Mesendoderm (in vitro differentiated cells): ENCODE data around the gene PSEN2. TPM values are rescaled to one million over a fixed set of nuclear protein-coding genes. Genes with fewer than 3 reads are reported as not detected.
A peak's percentile ranks its signal among the peaks of the same experiment; 100 is the strongest.

Source experiments
- DNase-seq: peaks from one replicate; pipeline ENCODE4 v3.0.0; 2013
- H2AK5ac ChIP-seq: 2 replicates; pipeline ENCODE4 v1.6.1; 2013; ENCODE audit warnings: low read length, inconsistent platforms
- H2BK120ac ChIP-seq: 2 replicates; pipeline ENCODE4 v1.6.1; 2013; ENCODE audit warnings: low read depth, mild to moderate bottlenecking, low read length, moderate library complexity, mixed read lengths
- H2BK15ac ChIP-seq: replicated peaks from 2 replicates; pipeline ENCODE4 v1.6.1; 2013; ENCODE audit warnings: low read depth, mild to moderate bottlenecking, moderate library complexity
- H2BK5ac ChIP-seq: 2 replicates; pipeline ENCODE4 v1.6.1; 2013; ENCODE audit warnings: low read length, inconsistent platforms
- H3K18ac ChIP-seq: 2 replicates; pipeline ENCODE4 v1.6.1; 2013; ENCODE audit warnings: mild to moderate bottlenecking, low read length, mixed read lengths
- H3K23ac ChIP-seq: one replicate; pipeline ENCODE4 v1.6.1; 2013; ENCODE audit warnings: low read length
- H3K27ac ChIP-seq: 2 replicates; pipeline ENCODE4 v1.5.1; 2013; ENCODE audit warnings: low read depth, mild to moderate bottlenecking, inconsistent platforms, low read length, moderate library complexity
- H3K27me3 ChIP-seq: 2 replicates; pipeline ENCODE4 v1.6.1; 2013; ENCODE audit warnings: low read length, control low read depth, mild to moderate bottlenecking, inconsistent platforms; ENCODE audit not compliant: insufficient read depth, poor library complexity
- H3K36me3 ChIP-seq: 2 replicates; pipeline ENCODE4 v1.6.1; 2013; ENCODE audit warnings: low read length, inconsistent platforms; ENCODE audit not compliant: control insufficient read depth, insufficient read depth
- H3K4ac ChIP-seq: one replicate; pipeline ENCODE4 v1.6.1; 2013; ENCODE audit warnings: low read depth, mild to moderate bottlenecking, low read length, moderate library complexity
- H3K4me1 ChIP-seq: 2 replicates; pipeline ENCODE4 v1.6.1; 2013; ENCODE audit warnings: low read depth, low read length, inconsistent platforms; ENCODE audit not compliant: control insufficient read depth
- H3K4me2 ChIP-seq: 2 replicates; pipeline ENCODE4 v1.6.1; 2013; ENCODE audit warnings: low read length
- H3K4me3 ChIP-seq: 2 replicates; pipeline ENCODE4 v1.5.1; 2013; ENCODE audit warnings: mild to moderate bottlenecking, low read length
- H3K56ac ChIP-seq: one replicate; pipeline ENCODE4 v1.6.1; 2013; ENCODE audit warnings: low read length
- H3K79me1 ChIP-seq: 2 replicates; pipeline ENCODE4 v1.6.1; 2013; ENCODE audit warnings: low read length, inconsistent platforms
- H3K79me2 ChIP-seq: 2 replicates; pipeline ENCODE4 v1.6.1; 2013; ENCODE audit warnings: mild to moderate bottlenecking, low read length; ENCODE audit not compliant: control insufficient read depth, insufficient read depth
- H3K9ac ChIP-seq: 2 replicates; pipeline ENCODE4 v1.6.1; 2013; ENCODE audit warnings: low read length, inconsistent platforms
- H4K5ac ChIP-seq: one replicate; pipeline ENCODE4 v1.6.1; 2013; ENCODE audit warnings: low read length
- H4K8ac ChIP-seq: one replicate; pipeline ENCODE4 v1.6.1; 2013; ENCODE audit warnings: low read depth, mild to moderate bottlenecking, control low read depth, low read length, moderate library complexity
- WGBS: extraction: QIAGEN DNeasy Blood & Tissue Kit; methylation state at CpG from one replicate; pipeline ENCODE4 v1.1.7; 2013; ENCODE audit warnings: low lambda C conversion rate, missing lambda C conversion rate; ENCODE audit not compliant: insufficient coverage; ENCODE audit errors: extremely low coverage; 5-methylcytosine and 5-hydroxymethylcytosine counted together
- polyA plus RNA-seq, 2 experiments: library from polyadenylated mRNA; stranded (reverse); fragments of 200-250 nt; gene quantifications; one replicate each; pipeline ENCODE4 v1.2.3, GENCODE V29; 2013

Gene PSEN2
- 12.9 TPM for polyA plus RNA-seq (2013, experiment 1 of 2)
- polyA plus RNA-seq (2013, experiment 2 of 2): 13.6 TPM

DNA sequence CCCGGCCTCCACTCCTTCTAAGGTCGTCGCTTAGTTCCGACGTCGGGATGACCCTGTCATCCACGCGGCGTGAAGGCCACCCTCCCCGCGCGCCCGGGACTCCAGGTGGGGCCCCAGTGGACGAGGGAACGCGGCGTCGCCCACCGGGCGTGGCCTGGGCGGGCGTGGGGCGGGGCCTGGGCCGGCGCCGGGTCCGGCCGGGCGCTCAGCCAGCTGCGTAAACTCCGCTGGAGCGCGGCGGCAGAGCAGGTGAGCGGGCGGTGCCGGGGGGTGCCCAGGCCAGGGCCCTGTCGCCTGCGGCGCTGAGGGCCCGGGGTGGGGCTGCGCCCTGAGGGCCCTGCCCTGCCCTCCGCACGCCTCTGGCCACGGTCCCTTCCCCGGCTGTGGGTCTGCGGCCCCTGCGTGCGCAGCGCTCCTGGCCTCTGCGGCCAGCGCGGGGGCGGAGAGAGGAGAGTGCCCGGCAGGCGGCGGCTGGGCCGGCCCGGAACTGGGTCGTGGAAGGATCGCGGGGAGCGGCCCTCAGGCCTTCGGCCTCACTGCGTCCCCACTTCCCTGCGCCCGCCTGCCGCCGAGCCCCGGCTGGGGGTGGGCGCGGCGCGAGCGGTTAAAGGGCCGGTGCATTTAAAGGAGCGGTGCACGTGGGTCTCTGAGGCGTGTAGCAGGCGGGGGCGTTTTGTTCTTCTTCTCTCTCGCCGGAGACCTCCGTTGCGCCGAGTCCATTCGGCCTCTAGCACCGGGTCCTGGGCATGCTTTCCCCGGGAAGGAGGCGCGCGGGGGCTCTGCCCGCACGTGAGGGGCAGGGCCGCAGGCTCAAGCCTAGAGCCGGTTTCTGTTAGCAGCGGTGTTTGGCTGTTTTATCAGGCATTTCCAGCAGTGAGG is at the start of gene PSEN2:
Gene PSEN2, plus strand, starts transcription at position 216 of the 879 bp plus-strand sequence. CDS start 11,292 bp downstream, outside the sequence.
- Histone ChIP-seq H3K4me3 (peak within 1 kb of the TSS; percentile 72), H4K8ac (no peak within 1 kb of the TSS), H2BK120ac (no peak within 1 kb of the TSS), H3K4me1 (peaks cover 12% of the 10 kb centered on the region), H3K9ac (peak within 1 kb of the TSS; percentile 71), H3K79me1 (peaks cover 5% of the 10 kb centered on the region), H3K36me3 (no peaks in the 10 kb centered on the region), H2BK15ac (no peak within 1 kb of the TSS), H3K79me2 (no peaks in the 10 kb centered on the region), H4K5ac (no peak within 1 kb of the TSS), H2BK5ac (no peak within 1 kb of the TSS), H3K27me3 (no peaks in the 10 kb centered on the region), H3K4me2 (peak within 1 kb of the TSS; percentile 94), H3K27ac (no peak within 1 kb of the TSS), H3K56ac (peak within 1 kb of the TSS; percentile 84), H3K23ac (peak within 1 kb of the TSS; percentile 24), H2AK5ac (no peak within 1 kb of the TSS), H3K18ac (peak within 1 kb of the TSS; percentile 3), H3K4ac (peak within 1 kb of the TSS; percentile 19)
- WGBS: no CpG with 5 or more reads among the region's 97 CpGs
- DNase-seq: peak; percentile 42

DNA sequence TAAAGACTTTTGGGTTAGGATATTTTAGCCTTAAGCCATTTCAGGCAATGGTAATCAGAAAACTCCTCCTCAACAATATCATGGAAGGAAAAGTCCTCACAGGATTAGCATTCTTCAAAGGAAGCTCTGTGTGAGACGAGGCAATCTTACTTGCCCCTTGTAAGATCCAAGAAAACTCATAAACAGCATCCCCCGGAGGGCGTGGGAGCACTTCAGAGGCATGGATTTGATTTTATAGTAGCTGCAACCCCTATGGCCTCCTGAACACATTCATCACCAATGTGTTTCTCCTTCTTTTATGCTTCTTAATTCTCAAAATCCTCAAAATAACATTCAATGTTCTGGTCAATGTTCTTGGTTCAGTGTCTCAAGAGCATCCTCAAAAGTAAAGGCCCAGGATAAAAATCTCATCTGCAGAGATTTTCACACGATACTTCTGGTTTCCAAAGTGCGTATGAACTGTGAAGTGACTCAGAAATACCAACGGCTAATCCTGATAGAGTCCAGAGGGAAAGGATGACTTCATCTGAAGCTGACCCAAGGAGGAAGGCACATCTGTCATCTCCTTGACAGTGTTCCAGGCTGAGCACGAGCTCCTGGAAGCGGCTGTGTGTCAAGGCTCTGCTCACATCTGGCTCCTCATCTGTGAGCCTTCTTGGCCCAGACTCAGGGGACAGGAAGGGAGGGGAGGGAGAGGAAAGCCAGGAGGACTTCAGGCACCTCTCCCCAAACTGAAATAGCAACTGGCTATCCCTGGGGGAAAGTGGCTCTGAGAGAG is 49.3 kb upstream of the PSEN2 start:
- WGBS: no CpG with 5 or more reads among the region's 8 CpGs

DNA sequence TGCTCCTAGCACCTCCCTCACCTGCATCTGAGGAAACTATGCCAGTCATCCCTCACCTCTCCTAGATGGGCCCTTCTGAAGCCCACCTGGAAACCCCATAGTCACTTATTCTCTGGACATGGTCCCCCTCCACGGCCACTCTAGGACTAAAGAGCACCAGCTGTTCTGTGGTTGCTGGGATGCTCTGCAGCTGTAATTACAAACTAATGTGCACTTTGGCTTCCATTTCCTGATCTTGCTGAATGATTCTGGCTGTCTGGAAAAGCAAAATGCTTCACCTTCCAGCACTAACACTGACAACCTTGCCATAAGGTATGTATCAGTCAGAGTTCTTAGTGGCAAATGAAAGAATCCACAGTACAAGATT is 48.7 kb upstream of the PSEN2 start:
- no peak overlapping the region for H3K27ac ChIP-seq
- H2BK15ac ChIP-seq: no peak overlapping the region
- H2BK5ac ChIP-seq: no peak overlapping the region
- H3K79me1 ChIP-seq: no peaks in the 10 kb centered on the region
- H3K4ac ChIP-seq: no peak overlapping the region
- no peaks in the 10 kb centered on the region for H3K36me3 ChIP-seq
- H3K56ac ChIP-seq: peak overlapping the region; percentile 10
- no peak for DNase-seq
- H3K9ac ChIP-seq: no peak overlapping the region
- H2AK5ac ChIP-seq: peak overlapping the region; percentile 77
- H3K4me2 ChIP-seq: no peak overlapping the region
- H4K5ac ChIP-seq: no peak overlapping the region
- no peak overlapping the region for H3K23ac ChIP-seq
- no peak overlapping the region for H2BK120ac ChIP-seq
- H3K4me1 ChIP-seq: peaks cover 16% of the 10 kb centered on the region
- H3K18ac ChIP-seq: no peak overlapping the region
- no CpG with 5 or more reads among the region's 1 CpG for WGBS
- H3K4me3 ChIP-seq: no peak overlapping the region
- H3K27me3 ChIP-seq: no peaks in the 10 kb centered on the region
- H3K79me2 ChIP-seq: no peaks in the 10 kb centered on the region
- no peak overlapping the region for H4K8ac ChIP-seq

More for the DNA sequence above, 49.3 kb upstream of the PSEN2 start:
- Histone ChIP-seq H2BK120ac (no peak overlapping the region), H3K9ac (no peak overlapping the region), H3K4me3 (no peak overlapping the region), H3K56ac (peak overlapping the region; percentile 40), H3K27me3 (no peaks in the 10 kb centered on the region), H3K4me1 (peaks cover 16% of the 10 kb centered on the region), H3K4ac (no peak overlapping the region), H4K8ac (no peak overlapping the region), H3K18ac (no peak overlapping the region), H3K4me2 (no peak overlapping the region), H2BK15ac (no peak overlapping the region), H2AK5ac (peak overlapping the region; percentile 77), H3K36me3 (no peaks in the 10 kb centered on the region), H3K79me1 (no peaks in the 10 kb centered on the region), H2BK5ac (peak overlapping the region; percentile 57), H3K79me2 (no peaks in the 10 kb centered on the region), H3K23ac (no peak overlapping the region), H3K27ac (no peak overlapping the region), H4K5ac (no peak overlapping the region)
- DNase-seq: peak; percentile 55

DNA sequence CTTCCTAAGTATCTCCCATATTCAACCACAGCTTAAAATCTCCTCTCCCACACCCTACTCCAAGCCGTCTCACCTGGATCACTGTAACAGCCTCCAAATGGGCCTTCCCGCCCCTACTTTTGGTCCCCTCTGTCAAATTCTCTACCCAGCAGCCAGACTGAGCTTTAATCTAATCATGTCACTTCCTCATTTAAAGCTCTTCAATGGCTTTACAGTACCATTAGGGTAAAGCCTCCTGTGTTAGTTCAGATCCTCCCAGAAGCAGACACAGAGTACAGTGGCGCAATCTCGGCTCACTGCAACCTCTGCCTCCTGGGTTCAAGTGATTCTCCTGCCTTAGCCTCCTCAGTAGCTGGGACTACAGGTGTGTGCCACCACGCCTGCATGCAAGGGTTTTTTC is 46.8 kb upstream of the PSEN2 start:
- Histone ChIP-seq H3K27ac (no peak overlapping the region), H3K9ac (no peak overlapping the region), H2BK15ac (no peak overlapping the region), H3K36me3 (no peaks in the 10 kb centered on the region), H3K4me3 (no peak overlapping the region), H4K8ac (no peak overlapping the region), H3K4ac (peak overlapping the region; percentile 8), H3K27me3 (no peaks in the 10 kb centered on the region), H3K4me2 (no peak overlapping the region), H2BK120ac (no peak overlapping the region), H3K23ac (no peak overlapping the region), H3K4me1 (peaks cover 23% of the 10 kb centered on the region), H3K18ac (no peak overlapping the region), H3K56ac (peak overlapping the region; percentile 45), H4K5ac (peak overlapping the region; percentile 5), H2BK5ac (peak overlapping the region; percentile 61), H3K79me1 (no peaks in the 10 kb centered on the region), H3K79me2 (no peaks in the 10 kb centered on the region), H2AK5ac (peak overlapping the region; percentile 10)
- no CpG with 5 or more reads among the region's 5 CpGs for WGBS
- DNase-seq: no peak

DNA sequence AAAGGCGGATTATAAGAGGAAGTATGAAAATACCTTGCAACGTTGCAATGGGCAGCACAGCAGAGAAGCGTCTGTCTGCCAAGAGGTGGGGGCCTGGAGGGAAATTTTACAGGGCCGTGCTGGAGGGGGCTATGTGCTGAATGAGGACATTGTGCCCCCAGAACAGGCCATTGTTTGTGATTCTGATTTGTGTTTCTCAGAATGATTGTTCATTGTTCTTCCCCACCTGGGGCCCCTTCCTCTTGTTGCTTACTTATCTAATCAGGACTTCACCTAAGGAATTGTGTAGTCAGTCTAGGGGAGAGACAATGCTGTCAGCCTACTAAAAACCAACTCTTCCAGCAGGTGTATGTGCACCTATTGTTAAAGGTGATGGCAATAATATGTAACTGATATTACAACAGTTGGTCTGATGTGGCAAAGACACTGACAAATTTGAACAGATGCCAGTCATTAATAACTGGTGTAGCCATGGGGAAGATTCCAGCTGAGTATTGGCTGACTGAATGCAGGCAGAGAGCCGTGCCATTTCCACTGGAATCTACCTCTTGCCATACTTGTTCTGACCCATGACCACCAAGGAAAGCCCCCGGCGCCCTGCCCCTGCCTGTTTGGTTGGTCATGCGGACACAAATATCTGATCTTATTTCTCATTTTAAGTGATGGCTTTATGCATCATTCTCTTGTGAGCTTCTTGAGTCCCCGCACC is 45.2 kb upstream of the PSEN2 start:
- Histone ChIP-seq H3K56ac (peak overlapping the region; percentile 29), H3K4ac (no peak overlapping the region), H4K8ac (no peak overlapping the region), H3K79me2 (no peaks in the 10 kb centered on the region), H3K27me3 (no peaks in the 10 kb centered on the region), H3K23ac (no peak overlapping the region), H3K4me1 (peaks cover 23% of the 10 kb centered on the region), H2AK5ac (no peak overlapping the region), H3K18ac (peak overlapping the region; percentile 54), H3K9ac (no peak overlapping the region), H3K79me1 (no peaks in the 10 kb centered on the region), H2BK5ac (peak overlapping the region; percentile 26), H3K36me3 (no peaks in the 10 kb centered on the region), H2BK120ac (peak overlapping the region; percentile 46), H4K5ac (no peak overlapping the region), H2BK15ac (no peak overlapping the region), H3K4me3 (no peak overlapping the region), H3K4me2 (no peak overlapping the region), H3K27ac (peak overlapping the region; percentile 39)
- peak; percentile 78 for DNase-seq
- WGBS: no CpG with 5 or more reads among the region's 9 CpGs
